HepG2 (cell line): Measurements from ENCODE around the gene SLC9A9. TPM values are rescaled to one million over a fixed set of nuclear protein-coding genes. Genes with fewer than 3 reads are reported as not detected.

Experiments used
- ATAC-seq: fragments of 200-7000 bp; cut with Tn5 transposase; 3 replicates; pipeline ENCODE4 v1.9.1; 2020; ENCODE audit warnings: mild to moderate bottlenecking, moderate library complexity
- BruUV-seq: library from RNA; stranded (reverse); fragments of 400-500 nt; replicated peaks from 2 replicates; lab custom pipeline; 2021; lab: Mats Ljungman, UMichigan
- CTCF ChIA-PET: fragments of 300-600 bp; formaldehyde crosslinking; extraction: SDS; loops from one replicate; lab custom pipeline; 2021; ENCODE audit warnings: low total read pairs, inconsistent platforms, low intra/inter-chr PET ratio; lab: Yijun Ruan, JAX
- POLR2A ChIA-PET: fragments of 350-600 bp; sonication (Branson Sonifier 250); formaldehyde crosslinking; loops from one replicate; lab custom pipeline; 2020; ENCODE audit warnings: antibody characterized with exemption, inconsistent platforms; lab: Yijun Ruan, JAX
- DNase-seq: peaks from one replicate; pipeline ENCODE4 v3.0.0-alpha.2; 2015; ENCODE audit warnings: low spot score
- FAIRE-seq: peaks from 3 replicates; lab custom pipeline; 2011; peaks lifted over from hg19 to GRCh38; lab: Jason Lieb, UNC
- H2AFZ ChIP-seq: one replicate; pipeline ENCODE4 v1.6.1; 2011; ENCODE audit warnings: low read length, inconsistent platforms
- H3K27ac ChIP-seq: fragments of 300-600 bp; 3 replicates; pipeline ENCODE4 v1.8.0; 2011; ENCODE audit warnings: mixed run types, mild to moderate bottlenecking, mixed read lengths, low read length, inconsistent platforms; ENCODE audit not compliant: insufficient read depth; ENCODE audit errors: extremely low read length
- H3K27me3 ChIP-seq, 2 experiments: fragments of 200-600 bp in 1 of 2; 2 replicates in 1 of 2; 3 replicates in 1 of 2; pipeline versions ENCODE4 v1.6.0 to v1.8.0; 2011; ENCODE audit warnings: low read length in 2 of 2, mild to moderate bottlenecking in 2 of 2, moderate library complexity in 2 of 2, inconsistent platforms in 1 of 2; ENCODE audit not compliant: insufficient read depth in 2 of 2, control insufficient read depth in 1 of 2
- H3K36me3 ChIP-seq, 2 experiments: fragments of 200-600 bp in 1 of 2; replicated peaks in 1 of 2; 2 replicates in 1 of 2; 3 replicates in 1 of 2; pipeline versions ENCODE4 v1.5.1 to v1.8.0; 2011; ENCODE audit warnings: low read length in 2 of 2, inconsistent platforms in 1 of 2; ENCODE audit not compliant: insufficient read depth in 2 of 2, control insufficient read depth in 1 of 2
- H3K4me1 ChIP-seq: 2 replicates; pipeline ENCODE4 v1.5.1; 2012; ENCODE audit warnings: low read length, inconsistent platforms; ENCODE audit not compliant: insufficient read depth
- H3K4me2 ChIP-seq: 2 replicates; pipeline ENCODE4 v1.6.0; 2011; ENCODE audit warnings: low read depth, low read length, inconsistent platforms
- H3K4me3 ChIP-seq, 3 experiments: fragments of 200-600 bp in 1 of 3; sonication (generic), shearing (Covaris generic) in 1 of 3; replicated peaks in 1 of 3; 2 replicates each; pipeline ENCODE4 v1.5.1; 2011 to 2016; ENCODE audit warnings: low read length in 3 of 3, inconsistent platforms in 2 of 3, low read depth in 2 of 3, mild to moderate bottlenecking in 2 of 3, control low read depth in 1 of 3, mixed read lengths in 1 of 3; ENCODE audit not compliant: insufficient read depth in 1 of 3
- H3K79me2 ChIP-seq: one replicate; pipeline ENCODE4 v1.6.1; 2011; ENCODE audit warnings: low read length, inconsistent platforms; ENCODE audit not compliant: insufficient read depth
- H3K9ac ChIP-seq: 2 replicates; pipeline ENCODE4 v1.6.0; 2011; ENCODE audit warnings: mild to moderate bottlenecking, low read depth, low read length, inconsistent platforms; ENCODE audit not compliant: insufficient read depth
- H3K9me3 ChIP-seq: 2 replicates; pipeline ENCODE4 v1.5.1; 2012; ENCODE audit warnings: mild to moderate bottlenecking, low read length
- H4K20me1 ChIP-seq: 2 replicates; pipeline ENCODE4 v1.6.0; 2011; ENCODE audit warnings: inconsistent platforms, mild to moderate bottlenecking, low read length, moderate library complexity; ENCODE audit not compliant: insufficient read depth
- E2F5 ChIP-seq: sonication (generic); formaldehyde crosslinking; conservative IDR thresholded peaks from 2 replicates; pipeline ENCODE4 v1.4.0; 2020; ENCODE audit warnings: missing genetic modification reagents
- GPBP1L1 ChIP-seq: sonication (generic); formaldehyde crosslinking; IDR thresholded peaks from 2 replicates; pipeline ENCODE4 v1.5.0; 2020; ENCODE audit warnings: mild to moderate bottlenecking, missing genetic modification reagents
- HDAC6 ChIP-seq: fragments of 200-600 bp; sonication (generic); IDR thresholded peaks from 2 replicates; pipeline ENCODE4 v1.7.0; 2017; ENCODE audit warnings: mild to moderate bottlenecking, antibody characterized with exemption, low read length, low read depth
- MED1 ChIP-seq: sonication (generic); formaldehyde crosslinking; IDR thresholded peaks from 2 replicates; pipeline ENCODE4 v1.4.0; 2020; ENCODE audit warnings: missing genetic modification reagents
- NBN ChIP-seq: fragments of 450-650 bp; conservative IDR thresholded peaks from 2 replicates; pipeline ENCODE4 v1.6.1; 2017
- SATB2 ChIP-seq: sonication (generic); formaldehyde crosslinking; IDR thresholded peaks from 2 replicates; pipeline ENCODE4 v1.5.0; 2020; ENCODE audit warnings: missing genetic modification reagents
- ZBTB2 ChIP-seq: sonication (generic); formaldehyde crosslinking; IDR thresholded peaks from 2 replicates; pipeline ENCODE4 v1.8.0; 2022; ENCODE audit warnings: low read depth, missing genetic modification reagents
- ZNF235 ChIP-seq: sonication (generic); formaldehyde crosslinking; IDR thresholded peaks from 2 replicates; pipeline ENCODE4 v1.8.1; 2023; ENCODE audit warnings: mild to moderate bottlenecking, missing genetic modification reagents, borderline replicate concordance
- ZNF282 ChIP-seq: fragments of 450-650 bp; IDR thresholded peaks from 2 replicates; pipeline ENCODE4 v1.6.1; 2018; ENCODE audit not compliant: partially characterized antibody
- ZNF841 ChIP-seq: sonication (generic); formaldehyde crosslinking; IDR thresholded peaks from 2 replicates; pipeline ENCODE4 v1.8.1; 2023; ENCODE audit warnings: missing genetic modification reagents, borderline replicate concordance
- WGBS: methylation state at CpG from one replicate; pipeline ENCODE4 v1.1.6; 2017; ENCODE audit warnings: low lambda C conversion rate; 5-methylcytosine and 5-hydroxymethylcytosine counted together
- in situ Hi-C: cut with HindIII; loops from 2 replicates; pipeline ENCODE4 v1.10.0; 2017; ENCODE audit warnings: low pct_unique_long_range_greater_than_20kb; ENCODE audit not compliant: extremely low pct_ligation_motif_present
- intact Hi-C: fragments of 100-400 bp; cut with micrococcal nuclease; formaldehyde crosslinking; loops from one replicate; pipeline ENCODE4 v1.10.0; 2022; ENCODE audit not compliant: unreplicated experiment
- polyA plus RNA-seq, 8 experiments: library from polyadenylated mRNA; depleted of rRNA in 3 of 8; stranded (reverse) in 7 of 8; unstranded in 1 of 8; fragments of >200 nt; fragmentation: Illumina TruSeq in 4 of 8; extraction: Trizol in 4 of 8; gene quantifications; 2 replicates each; pipeline versions ENCODE4 v1.2.1 to v1.2.3, GENCODE V29; 2011 to 2016; ENCODE audit warnings: low read depth in 4 of 8, missing spikeins in 1 of 8, mixed read lengths in 1 of 8; ENCODE audit not compliant: insufficient read depth in 1 of 8
- total RNA-seq, 5 experiments: library from RNA; depleted of rRNA; stranded (reverse); fragments of >200 nt; fragmentation: Illumina TruSeq; extraction: Trizol; gene quantifications; 2 replicates each; pipeline ENCODE4 v1.2.3, GENCODE V29; 2016; ENCODE audit warnings: low read depth in 1 of 5
- TF ChIP-seq, protein P1 (sequence below): sonication (generic); formaldehyde crosslinking; IDR thresholded peaks from 2 replicates; pipeline ENCODE4 v1.9.0; 2021; ENCODE audit warnings: missing genetic modification reagents, borderline replicate concordance

SLC9A9 gene
- total and polyA plus RNA-seq, 2 of the 13 experiments (the other 11 are each of a cell fraction or from before 2014, with no cell fraction given) = not detected

- TF ChIP-seq GPBP1L1 (no peak), ZBTB2 (no peak), MED1 (CRISPR knock-in tag) (no peak), ZNF841 (no peak)
Observed at GRCh38 chr3:143237077-143237627, 611.1 kb downstream of the SLC9A9 start (continued).

GRCh38 chr3:143236226-143236964, 611.9 kb downstream of the SLC9A9 start:
- 20% methylated on average over 11 of the region's 11 CpGs for WGBS
- intact Hi-C loops (no loop called here), in situ Hi-C loops (no loop called here)
- no peak overlapping the region for H3K27ac ChIP-seq
- H2AFZ ChIP-seq = no peak overlapping the region
- DNase-seq (no peak), FAIRE-seq (no peak), ATAC-seq (no peak)
- H3K4me2 ChIP-seq = no peak overlapping the region
- no peak overlapping the region for H3K9ac ChIP-seq
- CTCF ChIA-PET = no interaction called here
- no peaks in the 10 kb centered on the region for H3K79me2 ChIP-seq
- no peak overlapping the region for H3K4me3 ChIP-seq
- no TSS peak for BruUV-seq
- H3K27me3 ChIP-seq = no peaks in the 10 kb centered on the region
- TF ChIP-seq HDAC6 (no peak), NBN (no peak), E2F5 (CRISPR knock-in tag) (no peak), SATB2 (CRISPR knock-in tag) (no peak), ZNF235 (no peak), ZNF282 (no peak)
- TF ChIP-seq, protein P1, sequence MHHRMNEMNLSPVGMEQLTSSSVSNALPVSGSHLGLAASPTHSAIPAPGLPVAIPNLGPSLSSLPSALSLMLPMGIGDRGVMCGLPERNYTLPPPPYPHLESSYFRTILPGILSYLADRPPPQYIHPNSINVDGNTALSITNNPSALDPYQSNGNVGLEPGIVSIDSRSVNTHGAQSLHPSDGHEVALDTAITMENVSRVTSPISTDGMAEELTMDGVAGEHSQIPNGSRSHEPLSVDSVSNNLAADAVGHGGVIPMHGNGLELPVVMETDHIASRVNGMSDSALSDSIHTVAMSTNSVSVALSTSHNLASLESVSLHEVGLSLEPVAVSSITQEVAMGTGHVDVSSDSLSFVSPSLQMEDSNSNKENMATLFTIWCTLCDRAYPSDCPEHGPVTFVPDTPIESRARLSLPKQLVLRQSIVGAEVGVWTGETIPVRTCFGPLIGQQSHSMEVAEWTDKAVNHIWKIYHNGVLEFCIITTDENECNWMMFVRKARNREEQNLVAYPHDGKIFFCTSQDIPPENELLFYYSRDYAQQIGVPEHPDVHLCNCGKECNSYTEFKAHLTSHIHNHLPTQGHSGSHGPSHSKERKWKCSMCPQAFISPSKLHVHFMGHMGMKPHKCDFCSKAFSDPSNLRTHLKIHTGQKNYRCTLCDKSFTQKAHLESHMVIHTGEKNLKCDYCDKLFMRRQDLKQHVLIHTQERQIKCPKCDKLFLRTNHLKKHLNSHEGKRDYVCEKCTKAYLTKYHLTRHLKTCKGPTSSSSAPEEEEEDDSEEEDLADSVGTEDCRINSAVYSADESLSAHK (CRISPR knock-in tag) = no peak
- TF ChIP-seq, all 625 proteins: peak for 0
- Histone ChIP-seq H3K4me1 (no peaks in the 10 kb centered on the region), H4K20me1 (no peaks in the 10 kb centered on the region), H3K9me3 (no peaks in the 10 kb centered on the region), H3K36me3 (no peaks in the 10 kb centered on the region)
- POLR2A ChIA-PET = no interaction called here
